Right hindlimb (tissue), 1 donor: ENCODE measurements around the gene CAMKMT.

ENCODE experiments used
- DNase-seq: peaks from one replicate; pipeline ENCODE4 v3.0.0-alpha.2; 2018

CAMKMT gene

DNA sequence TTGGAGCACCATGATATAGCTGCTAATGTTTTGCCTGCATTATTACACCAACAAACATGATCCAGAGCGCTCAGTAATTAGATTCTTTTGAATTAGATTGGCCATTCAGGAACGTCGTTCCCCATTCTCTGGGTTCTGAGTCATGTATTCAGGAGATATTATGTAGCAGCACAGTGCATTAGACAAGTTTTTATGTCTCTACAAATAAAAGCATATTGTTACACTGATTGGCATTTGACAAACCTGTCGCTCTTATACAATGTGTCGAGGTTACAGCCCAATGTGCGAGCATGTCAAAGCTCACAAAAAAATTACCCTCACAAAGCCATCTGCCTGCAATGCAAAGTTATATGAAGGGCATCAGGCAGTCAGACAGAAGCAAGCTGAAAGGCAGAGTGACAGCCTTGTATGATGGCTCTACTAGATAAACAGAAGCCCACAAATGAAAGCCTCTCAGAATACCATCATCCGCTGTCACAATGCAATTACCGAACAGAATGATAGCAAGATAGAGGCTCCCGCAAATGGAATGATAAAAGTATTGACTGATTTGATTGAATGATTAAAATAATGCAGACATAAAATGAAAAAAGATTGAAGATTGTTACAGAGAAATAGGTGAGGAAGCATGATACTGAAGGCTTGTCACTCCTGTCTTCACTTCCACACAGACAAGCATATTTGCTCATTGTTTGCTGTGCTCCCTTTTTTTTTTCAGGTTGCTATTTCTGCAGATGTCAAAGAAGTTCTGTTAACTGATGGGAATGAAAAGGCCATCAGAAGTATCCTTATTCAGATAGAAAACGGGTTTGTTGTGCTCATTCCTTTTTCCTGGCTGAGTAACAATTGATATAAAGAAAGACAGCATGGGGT lies 345.2 kb downstream of the CAMKMT start:
- DNase-seq, result no peak

DNA sequence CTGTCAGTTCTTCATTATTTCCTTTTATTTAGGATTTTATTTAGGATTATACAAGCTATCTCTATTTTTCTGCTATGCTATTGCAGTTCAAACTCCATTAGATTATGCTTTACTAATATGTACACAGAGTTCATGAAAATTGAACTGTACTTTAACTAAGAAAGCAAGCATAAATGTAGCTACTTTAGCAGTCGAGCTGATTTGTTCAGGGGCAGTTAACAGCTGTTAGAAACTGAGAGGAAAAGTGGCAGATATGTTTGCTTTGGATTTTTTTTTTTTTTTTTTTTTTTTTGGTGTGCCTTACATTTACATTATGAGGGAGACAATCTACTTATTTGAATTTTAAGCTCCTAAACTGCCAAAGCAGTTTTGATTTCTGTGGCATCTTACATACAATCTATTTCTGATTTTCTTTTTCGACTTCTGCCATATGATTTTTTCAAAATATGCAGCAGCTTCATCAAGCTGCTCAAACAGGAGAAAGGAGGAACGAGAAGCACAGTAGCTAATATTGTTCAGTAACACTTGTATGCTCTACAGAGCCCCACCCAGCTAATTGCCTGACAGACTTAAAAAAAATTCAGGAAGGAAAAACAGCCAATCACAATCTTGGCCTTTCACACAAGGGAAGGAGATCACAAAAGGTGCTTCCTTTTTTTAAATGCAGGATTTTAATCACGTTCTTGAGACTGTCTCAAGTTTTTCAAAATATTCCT lies 346.4 kb downstream of the CAMKMT start:
- no peak for DNase-seq

DNA sequence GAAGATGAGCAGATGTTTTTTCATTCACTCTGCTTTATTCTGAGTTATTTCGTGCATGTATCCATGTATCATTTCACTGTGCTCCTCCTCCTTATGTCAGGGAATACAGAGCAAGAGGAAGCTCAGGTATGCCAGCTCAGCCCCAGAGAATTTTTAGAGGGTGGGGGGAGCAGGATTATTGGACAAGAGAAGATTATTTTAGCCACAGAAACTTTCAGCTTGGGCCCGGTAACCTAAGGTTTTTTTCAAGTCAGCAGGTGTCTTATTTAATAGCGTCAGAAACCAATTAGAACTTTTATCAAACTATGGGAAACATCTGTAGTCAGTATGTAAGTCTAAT lies 346.9 kb downstream of the CAMKMT start:
- no peak for DNase-seq

DNA sequence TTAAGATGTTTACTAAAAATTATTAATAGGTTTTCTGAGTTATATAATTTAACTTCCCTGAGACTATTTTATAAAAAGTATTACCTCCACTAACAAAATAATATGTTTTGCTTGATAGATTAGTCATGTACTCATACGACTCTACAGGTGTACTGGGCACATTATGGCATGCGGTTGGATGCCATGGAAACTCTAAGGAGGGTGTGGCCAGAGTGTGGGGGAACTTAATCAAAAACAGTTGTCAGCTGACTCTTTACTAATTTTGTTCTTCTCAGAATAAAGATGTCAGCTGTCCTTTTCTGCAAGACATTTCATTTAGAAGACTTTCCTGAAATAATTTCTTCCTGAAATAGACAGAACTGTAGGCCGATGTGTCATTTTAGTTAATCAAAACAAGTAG lies 351.4 kb downstream of the CAMKMT start:
- no peak for DNase-seq

DNA sequence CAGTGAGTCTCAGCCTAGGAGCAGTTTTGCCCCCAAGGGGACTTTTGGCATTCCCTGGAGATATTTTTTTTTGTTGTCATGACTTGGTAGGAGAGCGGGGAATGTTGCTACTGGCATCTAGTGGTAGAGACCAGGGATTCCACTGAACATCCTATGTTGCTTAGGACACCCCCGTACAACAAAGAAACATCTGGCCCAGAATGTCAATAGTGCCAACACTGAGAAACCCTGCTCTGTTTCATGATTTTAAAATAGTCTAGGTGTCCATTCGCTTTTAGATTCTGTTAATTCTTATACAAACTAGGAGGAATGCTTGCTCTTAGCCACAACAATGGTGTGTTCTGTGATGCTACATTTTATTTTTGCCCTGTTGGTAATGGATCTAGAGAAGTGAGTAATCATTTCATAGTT lies 353.9 kb downstream of the CAMKMT start:
- no peak for DNase-seq

DNA sequence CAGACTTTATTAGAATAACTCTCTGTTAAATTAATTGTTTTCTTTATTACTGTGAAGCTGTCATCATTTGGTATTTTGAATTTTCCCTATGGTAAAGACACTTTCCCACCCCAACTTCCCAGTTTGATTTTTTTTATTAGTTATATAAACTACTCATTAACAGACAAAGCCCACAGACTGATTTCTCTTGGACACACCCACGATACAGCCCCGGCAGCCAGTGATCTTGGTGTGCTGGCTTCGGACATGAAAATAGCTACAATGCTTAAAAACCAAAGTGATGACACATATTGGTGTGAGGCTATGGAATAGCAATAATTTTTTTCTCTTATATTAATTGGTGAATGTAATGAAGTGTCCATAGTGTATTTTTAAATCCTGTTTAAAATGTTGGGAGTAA lies 354.4 kb downstream of the CAMKMT start:
- DNase-seq, result no peak

DNA sequence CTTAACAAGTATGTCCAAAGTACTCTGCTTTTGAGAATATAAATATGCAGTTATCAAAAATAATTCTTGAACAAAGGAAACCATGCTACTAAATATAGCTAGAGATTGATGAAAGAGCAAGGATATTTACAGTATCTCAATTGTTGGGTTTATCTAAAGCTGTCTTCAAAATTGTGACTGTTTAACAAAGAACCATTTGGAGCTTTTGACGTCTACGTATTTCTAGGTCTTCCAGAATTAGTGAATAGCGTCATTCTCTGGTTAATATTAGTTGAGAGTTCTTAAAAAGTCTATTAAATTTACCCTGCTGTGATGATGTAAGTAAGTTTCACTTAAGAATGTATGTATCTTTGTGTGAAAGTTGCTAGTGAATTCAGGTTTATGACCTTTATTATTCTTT lies 356.7 kb downstream of the CAMKMT start:
- no peak for DNase-seq

DNA sequence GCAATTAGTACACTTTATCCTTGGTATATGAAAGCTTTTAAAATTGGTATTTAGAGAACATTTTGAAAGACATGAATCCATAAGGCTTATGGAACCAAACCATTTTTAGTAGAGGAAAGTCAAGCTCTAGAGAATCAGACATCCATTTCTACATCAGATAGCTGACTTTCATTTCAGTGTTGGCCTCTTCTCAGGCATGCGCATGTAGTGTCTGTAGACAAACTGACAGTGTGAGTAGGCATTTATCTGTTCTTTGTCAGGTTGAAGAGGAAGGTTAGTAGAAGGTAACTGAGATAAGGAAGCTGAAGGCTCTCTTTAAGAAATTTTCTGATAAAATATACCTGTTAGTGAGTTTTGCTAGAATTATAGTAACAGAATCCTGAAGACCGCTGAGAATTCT lies 357.8 kb downstream of the CAMKMT start:
- DNase-seq, result no peak

DNA sequence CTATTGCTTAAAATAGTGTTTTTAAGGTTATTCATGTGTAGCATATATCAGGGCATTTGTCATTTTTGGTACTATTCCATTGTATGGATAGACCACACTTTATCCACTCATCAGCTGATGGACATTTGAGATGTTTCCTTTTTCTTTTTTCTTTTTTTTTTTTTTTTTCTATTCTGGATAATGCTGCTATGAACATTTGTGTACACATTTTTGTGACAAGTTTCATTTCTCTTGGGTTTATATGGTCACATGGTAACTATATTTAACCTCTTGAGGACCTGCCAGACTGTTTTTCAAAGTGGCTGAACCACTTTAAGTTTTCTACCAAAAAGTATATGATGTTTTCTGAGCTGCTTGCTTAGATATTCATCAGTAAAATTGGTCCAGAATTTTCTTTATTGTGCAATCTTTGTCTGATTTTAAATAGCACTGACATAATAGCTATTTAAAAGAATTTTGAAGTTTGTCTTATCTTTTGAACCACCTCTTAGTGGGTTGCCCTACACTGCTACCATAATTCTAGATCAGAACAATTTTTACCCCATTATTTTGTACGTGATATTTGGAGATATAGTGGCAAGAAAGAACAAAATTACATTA lies 360.4 kb downstream of the CAMKMT start:
- DNase-seq, result no peak

DNA sequence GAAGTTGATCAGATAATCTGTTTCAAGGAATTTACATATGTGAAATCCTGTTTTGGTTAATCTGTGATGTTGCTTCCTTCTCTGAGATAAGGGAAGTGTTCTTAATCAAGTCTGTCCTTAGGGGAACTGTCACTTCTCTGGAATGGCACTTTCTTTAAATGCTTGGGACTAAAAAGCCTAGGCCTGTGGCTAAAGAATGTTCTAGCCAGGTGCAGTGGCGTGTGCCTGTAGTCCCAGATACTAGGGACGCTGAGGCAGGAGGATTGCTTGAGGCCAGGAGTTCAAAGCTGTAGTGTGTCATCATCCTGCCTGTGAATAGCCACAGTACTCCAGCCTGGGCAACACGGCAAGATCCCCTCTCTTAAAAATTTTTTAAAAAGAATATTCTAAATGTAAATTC lies 362.2 kb downstream of the CAMKMT start:
- no peak for DNase-seq

DNA sequence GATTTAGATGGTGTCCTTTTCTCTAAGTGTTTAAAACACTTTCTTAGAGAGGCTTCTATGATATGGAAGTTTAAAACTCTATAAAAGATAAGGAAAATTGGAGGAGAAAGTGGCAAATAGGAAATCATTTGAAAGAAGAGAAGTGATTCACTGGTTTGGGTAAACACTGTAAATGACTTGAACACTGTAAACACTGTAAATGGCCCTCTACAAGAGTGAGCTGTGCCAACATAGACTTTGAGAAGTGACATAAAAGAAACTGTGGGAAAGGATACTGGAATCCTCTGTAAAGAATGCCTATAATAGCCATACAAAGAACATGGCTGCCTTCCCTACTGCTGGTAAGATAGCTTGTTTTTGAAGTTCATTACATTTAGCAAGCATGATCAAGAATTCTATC lies 368.8 kb downstream of the CAMKMT start:
- DNase-seq, result no peak

DNA sequence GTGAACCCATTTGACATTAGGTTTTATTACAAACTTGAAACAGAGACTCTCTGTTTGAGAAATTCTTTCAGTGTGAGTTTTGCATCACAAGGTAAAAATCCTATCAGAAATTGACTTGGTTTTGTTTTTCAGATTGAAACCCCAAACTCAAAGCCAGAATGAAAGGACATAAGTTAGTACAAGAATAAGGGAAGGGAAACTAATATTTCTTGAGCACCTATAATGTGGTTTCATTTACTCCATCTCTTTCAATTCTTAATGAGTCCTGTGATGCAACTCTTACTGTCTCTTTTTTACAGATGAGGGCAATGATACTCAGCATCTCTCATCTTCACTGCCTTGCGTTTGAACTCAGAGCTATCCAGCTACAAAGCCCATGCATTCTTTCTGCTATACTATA lies 369.8 kb downstream of the CAMKMT start:
- no peak for DNase-seq

DNA sequence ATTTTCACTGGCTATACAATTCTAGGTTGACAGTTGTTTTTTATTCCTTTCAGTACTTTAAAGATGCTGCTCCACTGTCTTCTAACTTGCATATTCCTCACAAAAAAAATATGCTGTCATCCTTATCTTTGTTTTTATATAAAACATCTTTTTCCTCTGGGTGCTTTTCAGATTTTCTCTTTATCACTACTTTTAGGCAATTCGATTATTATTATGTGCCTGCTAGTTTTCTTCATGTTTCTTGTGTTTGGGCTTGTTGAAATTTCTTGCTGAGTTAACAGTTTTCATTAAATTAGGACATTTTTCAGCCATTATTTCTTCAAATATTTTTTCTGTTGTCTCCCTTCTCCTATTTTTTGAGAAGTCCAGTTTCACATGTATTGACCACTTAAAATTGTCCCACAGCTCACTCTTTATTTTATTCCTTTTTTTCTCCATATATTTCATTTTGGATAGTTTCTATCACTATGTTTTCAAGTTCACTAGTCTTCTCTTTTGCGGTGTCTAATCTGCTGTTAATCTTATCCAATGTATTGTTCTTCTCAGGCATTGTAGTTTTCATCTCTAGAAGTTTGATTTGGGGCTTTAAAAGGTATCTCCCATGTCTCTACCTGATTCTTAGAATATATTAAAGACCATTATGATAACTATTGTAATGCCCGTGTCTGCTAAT lies 374.7 kb downstream of the CAMKMT start:
- DNase-seq, result no peak

DNA sequence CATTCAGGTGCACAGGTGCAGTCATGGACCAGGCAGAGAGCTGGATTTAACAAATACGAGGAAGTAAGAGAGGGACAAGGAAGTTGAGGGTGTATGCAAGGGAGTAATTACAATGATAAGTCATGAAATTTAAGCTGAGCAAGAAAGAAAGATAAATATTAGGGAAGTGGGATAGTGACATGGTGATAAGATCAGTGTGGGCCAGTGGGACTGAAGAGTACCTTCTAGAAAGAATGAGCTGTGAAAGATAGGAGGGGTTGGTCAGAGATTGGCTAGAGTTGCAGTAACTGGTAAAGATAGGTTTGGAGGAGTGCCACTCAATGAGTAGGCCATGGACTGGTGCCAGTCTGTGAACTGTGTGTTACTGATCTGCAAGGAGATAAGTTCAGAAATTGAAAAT lies 378.9 kb downstream of the CAMKMT start:
- no peak for DNase-seq

DNA sequence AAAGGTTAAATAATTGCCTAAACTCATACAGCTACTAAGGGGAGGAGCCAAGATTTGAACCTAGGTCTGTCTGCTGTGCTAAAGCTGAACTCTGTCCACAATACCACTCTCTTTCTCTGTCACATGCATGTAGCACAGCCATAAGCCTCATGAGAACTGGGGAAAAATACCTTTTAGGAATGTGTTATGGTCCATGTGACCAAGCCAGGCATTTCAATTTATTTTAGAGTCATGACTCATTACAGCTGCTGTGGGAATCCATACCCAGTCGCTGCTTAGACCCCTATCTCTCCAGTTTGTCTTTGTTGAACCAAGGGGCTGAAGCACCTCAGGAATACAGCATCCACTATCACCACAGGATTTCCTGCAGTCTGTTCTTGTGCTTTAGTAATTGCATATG lies 379.8 kb downstream of the CAMKMT start:
- DNase-seq, result no peak

DNA sequence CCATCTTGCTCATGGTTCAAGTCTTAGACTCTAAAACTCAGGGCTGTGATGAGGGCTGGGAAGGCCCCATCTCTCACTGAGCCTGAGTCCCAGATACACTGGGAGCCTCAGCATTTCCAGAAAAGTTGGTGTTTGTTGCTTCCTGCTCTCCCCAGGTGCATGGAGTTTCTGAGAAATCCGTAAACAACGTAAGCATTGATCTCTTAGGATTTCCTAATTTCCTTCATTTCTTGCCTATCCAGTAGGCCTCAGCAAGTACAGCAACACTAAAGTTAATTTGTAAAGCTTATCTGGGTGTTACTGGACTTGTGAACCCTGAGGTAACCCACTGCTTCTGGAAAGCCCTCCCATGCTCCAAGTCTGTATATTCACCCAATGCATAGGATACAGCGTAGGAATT lies 380.3 kb downstream of the CAMKMT start:
- DNase-seq, result no peak

DNA sequence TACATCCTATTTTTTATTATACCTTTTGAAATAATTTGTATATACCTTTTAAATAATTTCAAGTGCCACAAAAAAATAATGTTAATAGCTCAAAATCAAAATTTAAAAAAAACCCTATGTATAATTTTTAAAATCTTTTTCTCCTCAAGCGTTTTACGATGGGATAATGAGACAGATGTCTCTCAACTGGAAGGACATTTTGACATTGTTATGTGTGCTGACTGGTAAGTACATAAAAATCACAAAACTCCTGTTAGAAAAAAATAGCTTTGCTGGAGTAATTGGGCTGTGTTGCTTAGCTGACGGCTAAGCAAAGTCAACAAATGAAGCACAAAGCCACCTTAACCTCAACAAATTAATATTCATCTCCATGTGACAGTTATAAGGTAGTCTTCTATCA lies 381.7 kb downstream of the CAMKMT start:
- no peak for DNase-seq

DNA sequence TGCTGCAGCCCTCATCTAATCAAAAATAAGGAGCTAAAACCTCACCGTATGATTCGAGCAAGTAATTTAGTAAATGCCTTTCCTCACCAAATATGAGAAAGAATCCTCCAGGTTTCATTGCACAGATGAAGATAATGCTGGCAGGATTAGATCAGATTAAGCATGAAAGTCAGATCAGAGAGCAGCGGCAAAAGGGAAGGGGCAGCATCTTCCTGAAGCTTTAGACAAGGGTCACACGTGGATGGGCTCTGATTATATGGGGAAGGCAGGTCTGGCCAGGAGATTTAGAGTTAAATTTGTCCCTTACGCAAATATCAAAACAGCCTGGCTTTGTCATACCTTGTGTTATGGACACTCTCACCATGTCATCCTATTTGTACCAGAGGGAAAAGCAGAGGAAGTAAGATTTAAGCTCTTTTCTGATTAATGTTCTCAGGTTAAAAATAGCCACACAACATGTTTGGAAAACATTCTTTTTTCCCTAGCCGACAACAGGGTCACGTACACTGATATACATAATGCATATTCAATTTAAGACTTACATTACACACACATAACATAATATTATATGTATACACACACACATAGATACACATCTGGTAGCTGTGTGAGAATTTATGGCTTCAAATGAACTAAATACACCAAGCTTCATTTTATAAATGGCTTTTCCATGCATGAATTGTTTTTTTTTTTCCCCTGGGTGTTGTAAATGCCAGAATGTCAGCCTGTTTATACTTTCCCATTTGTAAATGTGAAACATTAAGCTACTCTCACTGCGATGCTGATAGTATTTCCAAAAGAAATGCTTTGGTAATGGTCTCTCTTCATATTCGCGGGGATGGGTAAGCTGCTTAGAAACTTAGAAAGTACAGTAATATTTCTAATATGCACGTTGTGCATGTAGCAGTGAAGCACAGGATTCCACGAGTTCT lies 383.5 kb downstream of the CAMKMT start:
- no peak for DNase-seq

DNA sequence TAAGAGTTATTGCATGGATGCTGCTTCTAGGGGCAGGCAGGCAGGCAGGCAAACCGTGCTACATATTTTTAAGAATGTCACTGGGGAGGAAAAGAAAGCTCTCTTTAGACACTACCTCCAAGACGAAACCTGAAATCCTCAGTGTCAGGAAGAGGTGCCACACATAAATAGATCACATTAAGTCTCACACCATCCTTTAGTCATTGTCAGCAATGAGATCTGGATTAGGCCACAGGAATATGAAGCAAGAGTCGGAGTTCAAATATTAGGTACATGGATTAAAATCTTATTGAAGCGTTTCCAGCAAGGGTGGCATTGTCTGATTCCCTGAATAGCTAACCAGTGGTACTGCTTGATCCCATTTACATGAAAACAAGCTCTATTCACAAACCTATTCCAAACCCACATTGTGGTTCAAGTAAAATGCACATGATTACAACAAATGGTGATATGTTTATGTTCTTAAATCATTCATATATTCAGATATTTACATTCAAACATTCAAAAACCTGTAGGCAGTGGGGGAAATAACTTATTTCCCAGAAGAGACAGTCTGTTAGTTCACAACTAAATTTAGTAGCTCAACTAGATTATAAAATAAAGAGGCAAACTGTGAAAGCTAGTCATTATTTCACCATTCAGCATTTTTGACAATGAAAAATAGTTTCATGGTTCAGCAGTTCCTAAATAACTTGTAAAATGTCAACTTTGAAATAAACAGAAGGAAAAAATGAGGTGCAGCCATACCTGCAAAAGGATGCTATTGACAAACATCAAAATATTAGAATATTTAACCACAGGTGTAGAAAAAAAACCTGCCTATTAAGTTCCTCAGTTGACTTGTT lies 384.4 kb downstream of the CAMKMT start:
- no peak for DNase-seq

DNA sequence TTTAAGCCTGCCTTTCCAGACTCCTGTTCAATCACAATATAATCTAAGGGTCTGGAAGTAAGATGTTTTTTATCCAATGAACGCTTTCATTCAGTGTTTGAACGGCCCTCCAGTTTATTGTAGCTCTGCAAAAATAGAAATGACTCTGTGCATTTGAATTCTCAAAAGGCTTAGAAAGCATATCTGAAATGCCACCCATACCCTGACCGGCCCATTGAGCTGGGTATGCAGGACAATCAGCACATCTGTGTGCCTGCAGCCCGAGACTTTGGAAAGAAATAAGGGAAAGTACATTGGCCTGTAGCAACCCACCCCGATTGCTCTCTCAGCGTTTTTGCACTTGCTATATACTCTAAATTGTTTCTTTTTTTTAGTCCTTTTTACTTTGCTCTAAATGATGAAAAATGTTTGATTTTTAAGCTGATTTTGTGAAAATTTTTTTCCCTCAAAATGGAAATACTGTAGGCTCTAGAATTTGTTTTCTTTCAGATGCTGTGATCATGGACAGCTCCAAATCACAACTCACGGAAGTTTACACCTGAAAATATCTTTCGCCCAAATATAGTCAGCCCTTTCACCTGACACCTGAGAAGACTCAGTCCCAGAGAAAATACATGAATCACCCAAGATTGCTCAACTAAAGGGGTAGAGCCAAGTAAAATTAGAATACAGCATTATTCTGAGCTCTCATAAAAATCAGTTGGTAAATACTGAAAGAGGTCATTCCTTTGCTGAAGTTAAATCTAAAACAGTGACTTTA lies 385.3 kb downstream of the CAMKMT start:
- no peak for DNase-seq

DNA sequence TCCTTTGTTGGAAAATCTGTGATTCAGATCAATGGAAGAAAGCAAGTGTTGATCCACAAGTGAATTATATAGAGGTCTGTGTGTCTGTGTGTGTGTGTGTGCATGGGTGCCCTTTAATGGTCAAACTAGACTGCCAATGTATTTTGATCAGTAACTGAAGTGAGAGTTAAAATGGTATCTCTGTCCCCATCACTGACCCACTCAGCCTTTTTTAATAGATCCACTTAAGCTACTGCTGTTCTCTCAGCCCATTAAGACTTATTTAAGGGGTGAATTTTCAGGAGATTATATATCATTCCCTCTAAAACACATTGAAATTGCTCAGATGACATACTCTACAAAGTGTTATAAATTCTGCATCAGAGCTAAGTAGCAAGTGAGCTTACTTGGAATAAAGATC lies 386.0 kb downstream of the CAMKMT start:
- DNase-seq, result no peak
